IPS DF 4.7 (cell line): ENCODE measurements around the gene LZTR1.
"Not testable (repeated sequence)": the region's sequence is repeated elsewhere in the genome, so short reads cannot be mapped to it uniquely, and the experiment has no call there.

Experiments used
- DNase-seq: peaks from one replicate; pipeline ENCODE4 v3.0.0-alpha.2; 2013; ENCODE audit warnings: low spot score; ENCODE audit errors: extremely low read depth

LZTR1 gene

DNA sequence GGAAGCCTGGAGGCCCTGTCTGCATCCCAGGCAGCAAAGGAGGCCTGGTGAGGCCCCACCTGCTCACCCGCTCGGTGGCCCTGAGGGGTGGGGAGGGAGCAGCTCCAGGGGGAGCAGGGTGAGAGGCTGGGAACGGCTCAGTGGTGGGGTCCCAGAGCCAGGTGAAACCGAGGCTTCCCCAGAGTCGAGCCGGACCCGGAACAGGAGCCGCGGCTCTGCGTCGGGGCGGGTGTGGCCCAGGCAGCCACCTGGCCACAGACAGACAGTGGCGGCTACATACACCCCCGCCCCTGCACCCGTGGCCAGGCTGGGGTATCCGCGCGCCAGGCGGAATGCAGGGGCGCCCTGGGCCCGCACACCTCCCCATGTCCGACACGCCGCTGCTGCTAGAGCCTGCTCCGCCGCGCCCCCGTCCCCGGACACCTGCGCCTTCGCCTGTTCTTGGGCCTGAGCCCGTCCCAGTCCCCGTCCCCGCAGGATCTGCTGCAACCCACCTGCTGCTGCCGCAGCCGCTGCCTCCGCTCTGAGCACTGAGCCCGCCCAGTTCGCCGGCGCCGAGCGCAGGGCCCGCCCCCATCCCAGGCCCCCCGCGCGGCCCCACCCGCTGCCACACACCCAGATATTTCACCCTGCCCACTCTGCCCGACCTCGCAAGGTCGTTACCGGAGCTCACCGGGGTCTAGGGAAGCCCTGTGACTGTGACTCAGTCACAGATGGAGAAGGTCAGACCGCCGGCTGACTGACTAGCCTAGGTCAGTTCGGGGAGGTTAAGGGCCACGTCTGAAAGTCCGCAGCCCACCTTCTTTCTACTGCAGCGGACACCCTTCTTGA, 50.2 kb downstream of the LZTR1 start, which contains the start of gene SLC7A4:
SLC7A4 (minus strand) TSS at position 525 of the 831 bp plus-strand sequence. CDS start 749 bp downstream, outside the sequence.
- DNase-seq = no peak

DNA sequence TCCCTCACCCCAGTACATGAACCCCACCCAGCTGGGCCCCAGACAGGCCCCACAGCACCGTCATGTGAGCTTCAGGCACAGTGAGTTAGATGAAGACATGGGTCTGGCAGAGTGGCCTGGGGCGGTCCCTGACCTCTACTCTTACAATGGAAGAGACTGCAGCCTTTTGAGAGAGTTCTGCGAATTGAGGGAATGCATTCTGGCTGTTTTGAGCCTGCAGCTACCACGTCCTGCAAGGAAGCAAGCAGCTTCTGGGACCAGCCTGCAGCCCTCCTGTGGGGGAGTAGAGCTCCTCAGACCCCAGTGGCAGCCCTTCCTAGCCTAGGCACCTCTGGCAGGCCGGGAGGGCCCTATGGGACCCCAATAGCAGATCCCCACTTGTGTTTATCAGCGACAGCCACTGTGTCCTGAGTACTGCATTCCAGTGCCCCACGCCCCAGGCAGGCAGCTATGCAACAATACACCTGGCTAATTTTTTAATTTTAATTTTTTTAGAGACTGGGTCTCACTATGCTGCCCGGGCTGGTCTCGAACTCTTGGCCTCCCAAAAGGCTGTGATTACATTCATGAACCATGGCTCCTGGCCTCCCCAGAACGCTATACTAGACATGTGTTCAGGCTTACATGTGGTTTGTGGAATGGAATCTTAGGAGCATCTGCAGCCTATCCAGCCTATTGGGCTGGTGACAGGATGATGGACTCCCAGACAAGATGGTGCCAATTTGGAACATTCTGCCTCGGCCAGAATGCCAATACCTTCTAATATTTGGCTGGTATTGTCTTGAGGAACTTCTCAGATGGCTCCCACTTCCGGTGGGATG, 51.0 kb downstream of the LZTR1 start:
- DNase-seq = no peak

DNA sequence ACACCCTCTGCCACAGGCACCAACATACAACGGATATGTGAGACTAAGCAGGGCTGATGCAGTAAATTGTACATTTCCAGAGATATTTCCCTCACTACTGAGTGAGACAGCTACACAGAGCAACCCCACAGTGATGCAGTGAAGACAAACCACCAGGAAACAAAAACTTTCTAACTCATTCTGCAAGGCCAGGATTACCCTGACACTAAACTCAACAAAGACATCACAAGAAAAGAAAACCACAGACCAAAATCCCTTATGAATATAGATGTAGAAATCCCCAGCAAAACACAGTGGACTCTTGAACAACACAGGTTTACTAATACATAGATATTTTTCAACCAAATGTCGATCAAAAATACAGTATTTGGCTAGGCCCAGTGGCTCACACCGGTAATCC, 51.8 kb downstream of the LZTR1 start:
- no peak for DNase-seq

DNA sequence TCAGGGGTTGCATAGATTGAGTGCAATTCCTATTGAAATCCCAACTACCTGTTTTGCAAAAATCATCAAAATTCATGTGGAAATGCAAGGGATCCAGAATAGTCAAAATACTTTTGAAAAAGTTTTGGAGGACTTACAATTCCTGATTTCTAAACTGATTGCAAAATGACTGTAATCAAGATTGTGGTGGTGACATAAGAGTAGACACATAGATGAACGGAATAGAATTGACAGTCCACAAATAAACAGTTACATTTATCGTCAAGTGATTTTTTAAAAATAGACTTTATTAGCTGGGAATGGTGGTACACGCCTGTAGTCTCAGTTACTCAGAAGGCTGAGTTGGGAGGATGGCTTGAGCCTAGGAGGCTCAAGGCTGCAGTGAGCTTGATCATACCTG, 52.9 kb downstream of the LZTR1 start:
- no peak for DNase-seq

DNA sequence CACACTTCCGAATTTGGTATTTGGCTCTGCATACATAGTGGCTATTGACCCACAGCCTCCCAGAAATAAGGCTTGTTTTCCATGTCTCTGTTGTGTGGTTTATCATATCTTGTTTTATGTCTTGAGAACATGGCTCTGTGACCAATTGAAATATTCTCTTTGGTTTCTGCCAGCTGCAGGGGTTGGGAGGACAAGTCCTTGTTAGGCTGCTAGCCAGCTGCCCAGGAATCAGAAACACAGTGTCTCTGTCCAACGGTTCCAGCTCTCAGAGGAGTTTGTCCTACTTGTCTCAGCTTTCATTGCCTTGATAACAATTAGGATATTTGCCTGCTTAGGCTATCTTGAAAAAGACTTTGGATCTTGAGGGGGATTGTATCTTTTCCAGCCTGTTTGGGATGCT, 56.3 kb downstream of the LZTR1 start:
- no peak for DNase-seq

DNA sequence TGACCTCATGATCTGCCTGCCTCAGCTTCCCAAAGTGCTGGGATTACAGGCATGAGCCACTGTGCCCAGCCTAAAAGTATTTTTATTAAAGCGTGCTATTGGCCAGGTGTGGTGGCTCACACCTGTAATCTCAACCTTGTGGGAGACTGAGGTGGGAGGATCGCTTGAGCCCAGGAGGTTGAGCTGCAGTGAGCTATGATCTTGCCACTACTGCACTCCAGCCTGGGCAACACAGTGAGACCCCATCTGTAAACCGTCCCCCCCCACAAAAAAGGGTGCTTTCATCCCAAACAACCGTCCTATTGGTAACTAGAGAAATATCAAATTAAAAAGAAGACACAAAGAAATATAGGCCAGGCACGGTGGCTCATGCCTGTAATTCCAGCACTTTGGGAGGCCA, 57.1 kb downstream of the LZTR1 start:
- not testable (repeated sequence) for DNase-seq

DNA sequence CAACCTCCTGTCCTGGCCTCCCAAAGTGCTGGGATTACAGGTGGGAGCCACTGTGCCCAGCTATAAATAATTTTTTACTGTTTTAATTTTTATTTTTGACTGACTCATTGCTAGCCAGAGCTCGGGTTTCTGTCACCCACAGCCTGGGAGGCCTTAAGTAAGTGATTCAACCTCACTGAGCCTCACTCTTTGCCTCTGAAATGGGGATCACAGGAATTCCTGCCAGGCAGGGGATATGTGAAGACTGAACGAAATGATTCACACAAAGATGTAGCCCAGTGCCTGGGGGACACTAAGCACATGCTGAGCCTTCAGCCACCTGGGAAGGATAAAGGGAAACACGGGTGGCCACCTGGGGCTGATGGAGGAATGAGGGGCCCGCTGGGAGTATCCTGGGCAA, 59.8 kb downstream of the LZTR1 start:
- no peak for DNase-seq

DNA sequence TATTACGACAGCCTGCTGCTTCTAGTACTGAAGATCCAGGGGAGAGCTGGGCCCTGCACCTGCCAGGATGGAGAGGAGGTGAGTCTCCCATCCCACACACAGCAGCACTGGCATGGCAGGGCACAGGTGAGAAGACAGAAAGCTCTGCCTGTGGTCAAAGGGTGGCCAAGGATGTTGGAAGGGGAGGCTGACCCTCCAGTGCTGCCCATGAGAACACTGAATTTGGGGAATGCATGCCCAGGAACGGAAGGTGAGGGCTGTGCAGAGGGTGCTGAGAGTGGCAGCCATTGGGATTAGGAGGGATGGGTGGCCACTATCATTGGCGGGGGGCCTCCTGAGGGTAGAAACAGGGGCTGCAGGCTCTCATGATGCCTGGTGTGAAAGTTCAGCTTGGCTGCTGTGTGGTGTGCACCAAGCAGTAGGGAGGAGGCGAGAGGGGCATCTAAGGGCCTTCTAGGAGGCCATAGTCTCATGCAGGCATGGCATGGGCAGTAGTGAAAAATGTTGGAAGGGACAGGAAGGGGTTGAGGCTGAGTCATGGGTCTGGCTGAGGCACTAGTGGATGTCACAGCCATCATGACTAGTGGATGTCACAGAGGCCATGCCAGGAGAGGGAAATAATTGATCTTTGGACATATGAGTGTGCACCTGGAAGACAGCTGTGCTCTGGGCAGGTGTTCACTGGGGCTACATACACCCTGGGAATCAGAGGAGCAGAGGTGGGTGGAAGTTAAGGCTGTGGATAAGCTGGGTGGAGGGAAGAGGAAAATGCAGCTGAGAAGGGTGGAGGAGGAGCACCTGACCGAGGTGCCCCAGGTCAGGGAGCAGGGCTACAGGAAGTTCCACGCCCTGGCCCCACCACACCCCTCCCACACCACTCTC, 61.1 kb downstream of the LZTR1 start:
- DNase-seq = no peak

DNA sequence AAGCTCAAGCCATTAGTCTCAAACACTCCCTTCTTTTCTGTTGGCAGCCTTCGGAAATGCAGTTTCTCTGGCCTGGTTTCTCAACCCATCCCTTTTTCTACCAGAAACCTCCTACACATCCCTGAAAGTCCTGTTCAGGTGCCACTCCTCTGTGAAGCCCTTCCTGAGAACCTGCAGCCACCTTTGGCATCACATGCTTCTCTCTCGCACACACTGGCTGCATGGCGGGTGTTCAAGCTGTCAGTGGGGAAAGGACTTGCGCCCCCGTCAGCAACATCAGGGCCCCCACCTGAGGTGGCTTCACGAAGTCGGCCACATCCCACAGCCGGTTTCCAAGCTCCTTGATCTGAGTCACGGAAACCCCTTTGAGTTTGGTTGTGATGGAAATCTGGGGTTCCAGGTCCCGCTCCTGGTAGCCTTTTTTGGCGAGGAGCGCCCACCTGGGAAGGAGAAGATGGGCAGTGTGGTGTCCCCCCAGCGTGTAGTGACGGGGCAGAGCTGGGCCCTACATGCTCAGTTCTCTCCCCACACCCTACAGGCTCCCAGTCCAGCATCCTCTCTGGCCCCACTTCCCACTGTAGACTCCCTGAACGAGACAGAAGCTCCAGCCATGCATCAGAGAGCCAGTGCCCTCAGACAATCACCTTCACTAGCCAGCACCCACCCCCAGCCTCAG, 61.9 kb downstream of the LZTR1 start:
- no peak for DNase-seq

DNA sequence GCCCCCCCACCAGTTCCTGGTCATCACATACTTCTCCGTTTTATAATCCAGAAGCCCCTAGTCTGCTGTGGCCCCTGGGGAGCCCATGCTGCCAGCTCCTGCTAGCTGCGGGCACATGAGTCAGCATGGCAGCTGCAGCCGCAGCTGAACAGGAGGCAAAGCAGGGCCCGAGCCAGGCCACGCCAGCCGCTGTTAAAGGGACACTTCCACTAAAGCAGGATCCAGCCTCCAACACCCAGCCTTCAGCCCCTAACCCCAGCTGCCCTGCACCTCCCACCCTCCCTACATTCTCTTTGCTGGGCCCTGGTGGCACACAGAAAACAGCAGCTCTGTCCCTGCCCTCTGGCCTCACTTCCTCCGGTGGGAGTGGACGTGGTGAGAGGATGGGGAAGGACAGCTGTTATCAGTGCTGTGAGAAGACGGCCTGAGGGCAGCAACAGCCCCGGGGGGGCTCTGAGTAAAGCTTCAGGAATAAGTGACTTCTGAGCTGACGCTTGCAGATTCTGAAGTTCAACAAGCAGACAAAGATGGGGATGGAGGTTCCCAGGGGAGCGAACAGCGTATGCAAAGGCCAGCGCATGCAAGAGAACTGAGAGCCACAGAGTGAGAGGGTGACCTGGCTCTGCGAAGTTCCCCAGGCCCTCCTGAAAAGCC, 63.0 kb downstream of the LZTR1 start:
- no peak for DNase-seq

DNA sequence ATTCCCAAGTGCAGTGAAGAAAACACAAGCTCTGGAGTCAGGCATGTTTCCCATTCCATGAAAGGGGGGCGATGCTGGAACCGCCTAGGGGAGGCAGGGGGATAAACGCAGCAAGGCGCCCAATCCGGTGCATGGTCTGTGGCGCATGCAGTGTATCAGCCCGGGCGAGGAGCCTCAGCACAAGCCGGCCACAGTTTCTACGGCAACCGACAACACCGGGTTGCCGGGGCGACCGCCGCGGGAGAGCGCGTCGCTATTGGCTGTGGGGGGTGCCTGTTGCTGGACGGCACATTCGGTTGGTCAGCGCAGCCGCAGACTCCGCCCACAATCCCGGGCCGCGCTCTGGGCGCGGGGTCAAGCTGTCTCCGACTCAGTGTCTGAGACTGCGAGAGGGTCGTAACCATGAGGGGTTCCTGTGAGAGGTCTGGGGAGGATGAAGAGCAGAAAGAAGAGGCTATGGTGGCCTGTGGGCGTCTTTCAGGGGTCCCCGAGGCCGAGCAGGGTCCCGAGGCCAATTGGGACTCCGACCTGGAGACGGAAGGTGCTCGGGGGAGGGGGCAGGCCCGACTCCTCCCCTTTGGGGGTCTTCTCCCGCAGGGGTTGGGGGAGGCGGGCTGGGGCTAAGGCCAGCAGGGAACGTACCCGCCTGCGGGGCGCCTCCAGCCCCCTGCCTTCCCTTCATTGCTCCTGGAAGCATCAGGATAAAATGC, 63.6 kb downstream of the LZTR1 start, which contains the start of gene LRRC74B:
LRRC74B (plus strand) TSS at position 362 of the 710 bp plus-strand sequence; CDS start at position 403, 41 bp downstream.
- DNase-seq = peak; percentile 75

DNA sequence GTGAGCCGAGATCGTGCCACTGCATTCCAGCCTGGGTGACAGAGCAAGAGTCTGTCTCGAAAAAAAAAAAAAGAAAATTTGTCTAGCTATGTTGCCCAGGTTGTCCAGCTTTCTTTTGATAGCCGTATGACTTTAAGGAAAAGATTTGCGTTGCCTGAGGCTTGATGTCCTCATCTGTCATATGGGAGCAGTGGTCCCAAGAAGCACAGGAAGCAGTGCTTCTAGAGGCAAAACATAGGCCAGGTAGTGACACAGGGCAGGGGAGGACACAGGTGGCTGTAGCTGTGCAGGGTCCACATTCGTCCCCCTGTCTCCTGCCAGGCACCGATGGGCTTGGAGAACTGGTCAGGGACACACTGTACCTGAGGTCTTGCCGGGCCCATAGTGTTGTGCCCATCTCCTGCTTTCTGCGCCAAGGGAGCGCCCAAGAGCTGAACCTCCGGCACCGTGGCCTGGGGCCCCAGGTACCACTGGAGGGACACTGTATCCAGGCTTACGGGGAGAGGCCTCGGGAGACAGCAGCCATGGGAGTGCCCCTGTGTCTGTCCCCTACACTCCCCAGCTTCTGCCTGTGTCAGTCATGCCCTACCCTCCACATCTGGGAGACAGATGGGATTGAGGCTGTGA, 65.1 kb downstream of the LZTR1 start:
- no peak for DNase-seq

DNA sequence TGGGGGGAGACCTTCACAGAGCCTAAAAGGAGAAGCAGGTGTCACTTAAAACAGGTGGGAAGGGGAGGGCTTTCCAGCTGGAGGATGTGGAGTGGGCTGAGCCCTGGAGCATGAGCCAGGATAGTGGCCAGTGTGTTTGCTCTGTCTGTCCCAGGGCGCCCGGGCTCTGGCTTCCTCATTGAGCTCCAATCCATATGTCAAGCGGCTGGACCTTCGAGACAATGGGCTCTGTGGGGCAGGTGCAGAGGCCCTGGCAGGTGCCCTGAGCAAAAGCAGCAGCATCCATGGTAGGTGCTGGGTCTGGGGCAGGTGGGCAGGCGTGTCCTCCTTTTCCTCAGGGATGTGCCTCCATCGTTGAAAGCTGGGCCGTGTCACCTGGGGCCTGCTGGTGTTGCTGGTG, 65.6 kb downstream of the LZTR1 start:
- DNase-seq = no peak

DNA sequence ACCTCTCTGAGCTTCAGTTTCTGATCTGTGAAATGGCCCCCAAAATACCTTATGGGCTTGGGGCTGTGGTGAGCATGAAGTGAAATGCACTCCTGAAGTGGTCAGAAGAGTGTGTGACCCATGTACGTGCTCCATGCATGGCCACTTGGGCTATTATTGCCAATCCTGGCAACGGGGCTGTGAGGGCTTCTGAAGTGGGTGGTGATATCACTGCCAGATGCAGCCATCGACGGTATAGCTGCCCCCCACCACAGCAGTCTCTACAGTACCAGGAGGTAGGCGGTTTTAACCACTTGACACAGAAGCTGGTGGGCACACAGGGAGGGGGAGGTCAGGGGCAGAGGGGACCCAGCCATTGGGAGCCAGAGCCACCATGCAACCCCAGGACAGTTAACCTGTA, 66.4 kb downstream of the LZTR1 start:
- DNase-seq = not testable (repeated sequence)
